Breast epithelium (tissue), 3 donors: ENCODE measurements around the gene C4orf50.

Experiments used
- POLR2AphosphoS5 ChIP-seq, 3 donors: sonication (generic); formaldehyde crosslinking; IDR thresholded peaks; one replicate each; pipeline ENCODE4 v1.6.1; 2017; ENCODE audit warnings: antibody characterized with exemption in 3 of 3
- TF ChIP-seq, protein P1 (sequence below), 3 donors: fragments of 450-650 bp; IDR thresholded peaks; one replicate each; pipeline ENCODE4 v1.5.1; 2016 to 2017; ENCODE audit warnings: antibody characterized with exemption in 3 of 3, mild to moderate bottlenecking in 3 of 3, moderate library complexity in 3 of 3

DNA sequence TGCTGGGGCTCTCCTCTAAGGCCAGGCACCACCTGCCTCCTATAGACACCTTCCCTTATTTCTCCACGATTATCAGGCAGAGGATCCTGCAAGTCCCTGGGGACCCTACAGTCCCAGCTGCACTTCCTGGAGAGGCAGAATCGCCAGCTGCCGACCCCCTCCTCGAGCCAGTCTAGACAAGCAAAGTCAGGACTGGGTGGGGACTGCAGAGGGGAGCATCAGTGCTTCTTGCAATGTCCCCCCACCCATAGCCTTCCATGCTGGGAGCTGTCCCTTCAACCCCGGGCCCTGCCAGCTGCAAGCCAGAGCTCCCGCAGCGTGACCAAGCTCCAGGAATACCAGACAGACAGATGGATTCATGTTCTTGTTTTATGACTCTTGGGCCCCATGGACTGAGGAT is 124.0 kb downstream of the C4orf50 start:
- TF ChIP-seq, protein P1, sequence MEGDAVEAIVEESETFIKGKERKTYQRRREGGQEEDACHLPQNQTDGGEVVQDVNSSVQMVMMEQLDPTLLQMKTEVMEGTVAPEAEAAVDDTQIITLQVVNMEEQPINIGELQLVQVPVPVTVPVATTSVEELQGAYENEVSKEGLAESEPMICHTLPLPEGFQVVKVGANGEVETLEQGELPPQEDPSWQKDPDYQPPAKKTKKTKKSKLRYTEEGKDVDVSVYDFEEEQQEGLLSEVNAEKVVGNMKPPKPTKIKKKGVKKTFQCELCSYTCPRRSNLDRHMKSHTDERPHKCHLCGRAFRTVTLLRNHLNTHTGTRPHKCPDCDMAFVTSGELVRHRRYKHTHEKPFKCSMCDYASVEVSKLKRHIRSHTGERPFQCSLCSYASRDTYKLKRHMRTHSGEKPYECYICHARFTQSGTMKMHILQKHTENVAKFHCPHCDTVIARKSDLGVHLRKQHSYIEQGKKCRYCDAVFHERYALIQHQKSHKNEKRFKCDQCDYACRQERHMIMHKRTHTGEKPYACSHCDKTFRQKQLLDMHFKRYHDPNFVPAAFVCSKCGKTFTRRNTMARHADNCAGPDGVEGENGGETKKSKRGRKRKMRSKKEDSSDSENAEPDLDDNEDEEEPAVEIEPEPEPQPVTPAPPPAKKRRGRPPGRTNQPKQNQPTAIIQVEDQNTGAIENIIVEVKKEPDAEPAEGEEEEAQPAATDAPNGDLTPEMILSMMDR (IDR thresholded peaks at IDR 0.05), result no peak
- no peak for TF ChIP-seq POLR2AphosphoS5 (IDR thresholded peaks at IDR 0.05)
